WTC11 (cell line): Measurements from ENCODE around the gene PRX. TPM values are rescaled to one million over a fixed set of nuclear protein-coding genes. Genes with fewer than 3 reads are reported as not detected.

Experiments used
- ATAC-seq: fragments of 200-7000 bp; cut with Tn5 transposase; 2 replicates; pipeline ENCODE4 v1.10.0; 2021; ENCODE audit warnings: mild to moderate bottlenecking, moderate library complexity
- CTCF ChIA-PET: fragments of 300-600 bp; sonication (Branson Sonifier 250); formaldehyde crosslinking; loops from one replicate; lab custom pipeline; 2021; ENCODE audit warnings: antibody characterized with exemption; lab: Charles Lee
- POLR2A ChIA-PET: fragments of 350-600 bp; sonication (Branson Sonifier 250); formaldehyde crosslinking; loops from one replicate; lab custom pipeline; 2021; ENCODE audit warnings: antibody characterized with exemption; lab: Charles Lee
- DNase-seq: peaks from one replicate; pipeline ENCODE4 v3.0.0; 2021; ENCODE audit warnings: low spot score
- H3K27ac Mint-ChIP-seq: 2 replicates; pipeline ENCODE4 v1.8.0; 2021; ENCODE audit warnings: mixed read lengths
- H3K27me3 Mint-ChIP-seq: 2 replicates; pipeline ENCODE4 v1.8.0; 2021; ENCODE audit warnings: low read depth, mild to moderate bottlenecking, moderate library complexity, mixed read lengths
- H3K36me3 Mint-ChIP-seq: 2 replicates; pipeline ENCODE4 v1.8.0; 2021; ENCODE audit warnings: mixed read lengths
- H3K4me1 Mint-ChIP-seq: 2 replicates; pipeline ENCODE4 v1.8.0; 2022; ENCODE audit warnings: mixed read lengths
- H3K4me3 Mint-ChIP-seq: 2 replicates; pipeline ENCODE4 v1.8.0; 2021; ENCODE audit warnings: mild to moderate bottlenecking, moderate library complexity, mixed read lengths
- H3K9me3 Mint-ChIP-seq: 2 replicates; pipeline ENCODE4 v1.8.0; 2021; ENCODE audit warnings: mixed read lengths
- ELF4 ChIP-seq: sonication (generic); formaldehyde crosslinking; IDR thresholded peaks from 2 replicates; pipeline ENCODE4 v1.8.1; 2022; ENCODE audit warnings: low read depth, mild to moderate bottlenecking, moderate library complexity, missing genetic modification reagents
- GABPB1 ChIP-seq: sonication (generic); formaldehyde crosslinking; IDR thresholded peaks from 2 replicates; pipeline ENCODE4 v1.8.1; 2023; ENCODE audit warnings: mild to moderate bottlenecking, missing genetic modification reagents
- JAZF1 ChIP-seq: fragments of 250-450 bp; sonication (Bioruptor Pico); IDR thresholded peaks from 2 replicates; pipeline ENCODE4 v1.9.0; 2021; ENCODE audit warnings: moderate library complexity, mild to moderate bottlenecking, inconsistent platforms
- OVOL2 ChIP-seq: fragments of 250-450 bp; sonication (Bioruptor Pico); IDR thresholded peaks from 2 replicates; pipeline ENCODE4 v1.9.0; 2021; ENCODE audit warnings: mild to moderate bottlenecking, borderline replicate concordance
- SP1 ChIP-seq: sonication (generic); formaldehyde crosslinking; conservative IDR thresholded peaks from 2 replicates; pipeline ENCODE4 v1.8.1; 2022; ENCODE audit warnings: missing genetic modification reagents
- TEAD1 ChIP-seq: sonication (generic); formaldehyde crosslinking; IDR thresholded peaks from 2 replicates; pipeline ENCODE4 v1.8.0; 2022; ENCODE audit warnings: mild to moderate bottlenecking, missing genetic modification reagents
- ZNF671 ChIP-seq: fragments of 250-450 bp; sonication (Bioruptor Pico); IDR thresholded peaks from 2 replicates; pipeline ENCODE4 v1.8.0; 2021; ENCODE audit warnings: mild to moderate bottlenecking
- total RNA-seq: library from RNA; stranded (reverse); gene quantifications from 3 replicates; pipeline ENCODE4 v1.2.3, GENCODE V29; 2021
- TF ChIP-seq, protein P1 (sequence below): sonication (generic); formaldehyde crosslinking; IDR thresholded peaks from 2 replicates; pipeline ENCODE4 v1.8.0; 2023; ENCODE audit warnings: mild to moderate bottlenecking, missing genetic modification reagents
- TF ChIP-seq, protein P2 (sequence below): fragments of 200-600 bp; IDR thresholded peaks from 2 replicates; pipeline ENCODE4 v1.8.0; 2022; ENCODE audit warnings: antibody characterized with exemption
- TF ChIP-seq, protein P3 (sequence below): sonication (generic); formaldehyde crosslinking; IDR thresholded peaks from 2 replicates; pipeline ENCODE4 v1.8.0; 2022; ENCODE audit warnings: missing genetic modification reagents
- TF ChIP-seq, protein P4 (sequence below): fragments of 250-450 bp; sonication (Bioruptor Pico); IDR thresholded peaks from 2 replicates; pipeline ENCODE4 v1.9.0; 2021; ENCODE audit warnings: moderate library complexity, mild to moderate bottlenecking, inconsistent platforms, borderline replicate concordance
- TF ChIP-seq, protein P5 (sequence below): sonication (generic); formaldehyde crosslinking; conservative IDR thresholded peaks from 2 replicates; pipeline ENCODE4 v1.8.1; 2023; ENCODE audit warnings: mild to moderate bottlenecking, low read depth, missing genetic modification reagents, moderate library complexity

Gene PRX
- total RNA-seq, 1 experiment from 2014 or later, result 8.4 TPM

DNA sequence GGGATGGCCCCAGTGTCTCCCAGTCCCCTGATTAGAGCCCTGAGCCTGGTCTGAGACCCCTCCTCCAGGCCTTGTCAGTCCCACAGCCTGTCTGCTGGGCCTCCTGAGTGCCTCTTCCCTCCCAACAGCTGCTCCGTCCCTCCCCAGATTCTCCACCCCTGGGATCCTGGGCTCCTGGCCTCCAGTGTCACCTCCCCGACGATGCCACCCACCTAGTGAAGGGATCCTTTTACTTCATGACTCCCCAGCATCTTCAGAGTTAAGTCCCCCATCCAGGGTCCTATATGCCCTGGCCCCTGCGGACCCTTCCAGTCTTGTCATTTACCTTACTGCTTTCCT is 4.4 kb upstream of the PRX start (continued):
- TF ChIP-seq, protein P1, sequence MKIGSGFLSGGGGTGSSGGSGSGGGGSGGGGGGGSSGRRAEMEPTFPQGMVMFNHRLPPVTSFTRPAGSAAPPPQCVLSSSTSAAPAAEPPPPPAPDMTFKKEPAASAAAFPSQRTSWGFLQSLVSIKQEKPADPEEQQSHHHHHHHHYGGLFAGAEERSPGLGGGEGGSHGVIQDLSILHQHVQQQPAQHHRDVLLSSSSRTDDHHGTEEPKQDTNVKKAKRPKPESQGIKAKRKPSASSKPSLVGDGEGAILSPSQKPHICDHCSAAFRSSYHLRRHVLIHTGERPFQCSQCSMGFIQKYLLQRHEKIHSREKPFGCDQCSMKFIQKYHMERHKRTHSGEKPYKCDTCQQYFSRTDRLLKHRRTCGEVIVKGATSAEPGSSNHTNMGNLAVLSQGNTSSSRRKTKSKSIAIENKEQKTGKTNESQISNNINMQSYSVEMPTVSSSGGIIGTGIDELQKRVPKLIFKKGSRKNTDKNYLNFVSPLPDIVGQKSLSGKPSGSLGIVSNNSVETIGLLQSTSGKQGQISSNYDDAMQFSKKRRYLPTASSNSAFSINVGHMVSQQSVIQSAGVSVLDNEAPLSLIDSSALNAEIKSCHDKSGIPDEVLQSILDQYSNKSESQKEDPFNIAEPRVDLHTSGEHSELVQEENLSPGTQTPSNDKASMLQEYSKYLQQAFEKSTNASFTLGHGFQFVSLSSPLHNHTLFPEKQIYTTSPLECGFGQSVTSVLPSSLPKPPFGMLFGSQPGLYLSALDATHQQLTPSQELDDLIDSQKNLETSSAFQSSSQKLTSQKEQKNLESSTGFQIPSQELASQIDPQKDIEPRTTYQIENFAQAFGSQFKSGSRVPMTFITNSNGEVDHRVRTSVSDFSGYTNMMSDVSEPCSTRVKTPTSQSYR (CRISPR knock-in tag), result no peak
- TF ChIP-seq, protein P2, sequence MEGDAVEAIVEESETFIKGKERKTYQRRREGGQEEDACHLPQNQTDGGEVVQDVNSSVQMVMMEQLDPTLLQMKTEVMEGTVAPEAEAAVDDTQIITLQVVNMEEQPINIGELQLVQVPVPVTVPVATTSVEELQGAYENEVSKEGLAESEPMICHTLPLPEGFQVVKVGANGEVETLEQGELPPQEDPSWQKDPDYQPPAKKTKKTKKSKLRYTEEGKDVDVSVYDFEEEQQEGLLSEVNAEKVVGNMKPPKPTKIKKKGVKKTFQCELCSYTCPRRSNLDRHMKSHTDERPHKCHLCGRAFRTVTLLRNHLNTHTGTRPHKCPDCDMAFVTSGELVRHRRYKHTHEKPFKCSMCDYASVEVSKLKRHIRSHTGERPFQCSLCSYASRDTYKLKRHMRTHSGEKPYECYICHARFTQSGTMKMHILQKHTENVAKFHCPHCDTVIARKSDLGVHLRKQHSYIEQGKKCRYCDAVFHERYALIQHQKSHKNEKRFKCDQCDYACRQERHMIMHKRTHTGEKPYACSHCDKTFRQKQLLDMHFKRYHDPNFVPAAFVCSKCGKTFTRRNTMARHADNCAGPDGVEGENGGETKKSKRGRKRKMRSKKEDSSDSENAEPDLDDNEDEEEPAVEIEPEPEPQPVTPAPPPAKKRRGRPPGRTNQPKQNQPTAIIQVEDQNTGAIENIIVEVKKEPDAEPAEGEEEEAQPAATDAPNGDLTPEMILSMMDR, result no peak
- TF ChIP-seq ELF4, result no peak

DNA sequence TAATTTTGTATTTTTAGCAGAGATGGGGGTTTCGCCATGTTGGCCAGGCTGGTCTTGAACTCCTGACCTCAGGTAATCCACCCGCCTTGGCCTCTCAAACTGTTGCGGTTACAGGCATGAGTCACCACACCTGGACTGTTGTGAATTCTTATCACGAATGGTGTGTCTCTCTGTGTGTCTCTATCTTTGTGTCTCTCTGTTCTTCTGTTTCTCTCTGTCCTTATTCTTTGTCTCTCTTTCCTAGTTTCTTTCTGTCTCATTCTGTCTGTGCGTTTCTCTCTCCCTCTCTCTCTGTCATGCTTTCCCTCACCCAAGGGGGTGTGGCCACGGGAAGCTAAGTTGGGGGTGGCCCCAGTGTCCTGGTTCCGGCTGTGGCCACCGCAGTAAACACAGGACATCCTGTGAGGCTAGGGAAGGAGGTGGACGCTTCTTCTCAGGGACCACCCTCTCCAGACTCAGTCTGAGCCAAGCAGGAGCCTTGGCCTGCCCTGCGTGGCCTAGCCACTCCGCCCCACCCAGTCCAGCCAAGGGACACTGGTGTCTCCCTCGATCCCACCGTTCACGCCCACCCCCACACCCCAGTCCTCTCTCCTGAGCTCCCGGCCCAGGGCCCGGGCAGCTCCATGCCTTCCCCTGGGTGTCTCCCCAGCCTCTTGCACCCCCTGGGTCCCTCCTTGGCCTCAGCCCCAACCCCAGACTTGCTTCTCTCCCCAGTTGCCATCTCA is 3.9 kb upstream of the PRX start:
- no peaks in the 10 kb centered on the region; the same call in 1 of the 2 replicates for H3K27me3 Mint-ChIP-seq
- DNase-seq (no peak), ATAC-seq (no peak)
- peaks cover 29% of the 10 kb centered on the region for H3K4me1 Mint-ChIP-seq
- H3K27ac Mint-ChIP-seq, result peak overlapping the region; percentile 41
- CTCF ChIA-PET, result interaction anchor here (0.6 to 1.2 kb wide), 4 partner anchors 9 to 343 kb away, joined by 3 to 5 read pairs (median 3); partner anchors contain the start of gene SERTAD1
- 0 out of 2 replicates have a peak, but pooled peaks have one; percentile 19 for TF ChIP-seq SP1 (CRISPR knock-in tag)
- TF ChIP-seq, protein P3, sequence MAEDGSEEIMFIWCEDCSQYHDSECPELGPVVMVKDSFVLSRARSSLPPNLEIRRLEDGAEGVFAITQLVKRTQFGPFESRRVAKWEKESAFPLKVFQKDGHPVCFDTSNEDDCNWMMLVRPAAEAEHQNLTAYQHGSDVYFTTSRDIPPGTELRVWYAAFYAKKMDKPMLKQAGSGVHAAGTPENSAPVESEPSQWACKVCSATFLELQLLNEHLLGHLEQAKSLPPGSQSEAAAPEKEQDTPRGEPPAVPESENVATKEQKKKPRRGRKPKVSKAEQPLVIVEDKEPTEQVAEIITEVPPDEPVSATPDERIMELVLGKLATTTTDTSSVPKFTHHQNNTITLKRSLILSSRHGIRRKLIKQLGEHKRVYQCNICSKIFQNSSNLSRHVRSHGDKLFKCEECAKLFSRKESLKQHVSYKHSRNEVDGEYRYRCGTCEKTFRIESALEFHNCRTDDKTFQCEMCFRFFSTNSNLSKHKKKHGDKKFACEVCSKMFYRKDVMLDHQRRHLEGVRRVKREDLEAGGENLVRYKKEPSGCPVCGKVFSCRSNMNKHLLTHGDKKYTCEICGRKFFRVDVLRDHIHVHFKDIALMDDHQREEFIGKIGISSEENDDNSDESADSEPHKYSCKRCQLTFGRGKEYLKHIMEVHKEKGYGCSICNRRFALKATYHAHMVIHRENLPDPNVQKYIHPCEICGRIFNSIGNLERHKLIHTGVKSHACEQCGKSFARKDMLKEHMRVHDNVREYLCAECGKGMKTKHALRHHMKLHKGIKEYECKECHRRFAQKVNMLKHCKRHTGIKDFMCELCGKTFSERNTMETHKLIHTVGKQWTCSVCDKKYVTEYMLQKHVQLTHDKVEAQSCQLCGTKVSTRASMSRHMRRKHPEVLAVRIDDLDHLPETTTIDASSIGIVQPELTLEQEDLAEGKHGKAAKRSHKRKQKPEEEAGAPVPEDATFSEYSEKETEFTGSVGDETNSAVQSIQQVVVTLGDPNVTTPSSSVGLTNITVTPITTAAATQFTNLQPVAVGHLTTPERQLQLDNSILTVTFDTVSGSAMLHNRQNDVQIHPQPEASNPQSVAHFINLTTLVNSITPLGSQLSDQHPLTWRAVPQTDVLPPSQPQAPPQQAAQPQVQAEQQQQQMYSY (CRISPR knock-in tag), result no peak
- no peaks in the 10 kb centered on the region for H3K9me3 Mint-ChIP-seq
- POLR2A ChIA-PET, result interaction anchor here (0.6 kb wide), 1 partner anchor 27 kb away, joined by 3 read pairs; no protein-coding TSS in a partner anchor
- no peaks in the 10 kb centered on the region for H3K36me3 Mint-ChIP-seq
- no peak overlapping the region for H3K4me3 Mint-ChIP-seq

DNA sequence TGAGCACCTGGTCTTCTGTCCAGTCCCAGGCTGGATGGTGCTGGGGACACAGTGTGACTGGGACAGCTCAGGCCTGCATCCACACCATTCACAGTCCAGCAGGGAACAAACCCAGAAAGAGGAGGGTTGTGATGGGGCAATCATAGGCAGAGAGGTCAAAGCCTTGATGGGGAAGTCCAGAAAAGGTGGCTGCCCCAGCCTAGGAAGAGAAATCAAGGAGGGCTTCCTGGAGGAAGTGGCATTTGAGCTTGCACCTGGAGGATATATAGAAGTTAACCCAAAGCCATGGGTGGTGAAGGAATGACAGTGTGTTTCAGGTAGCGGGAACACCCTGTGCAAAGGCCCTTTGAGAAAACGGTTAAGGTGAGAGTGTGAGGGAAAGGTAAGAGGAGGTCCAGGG is 2.6 kb upstream of the PRX start:
- ChIA-PET CTCF (interaction anchor here (1.8 kb wide), 1 partner anchor 18 kb away, joined by 4 read pairs; no protein-coding TSS in a partner anchor), POLR2A (interaction anchor here (1.7 kb wide), 1 partner anchor 27 kb away, joined by 6 read pairs; no protein-coding TSS in a partner anchor)
- no peak for ATAC-seq
- Mint-ChIP-seq H3K36me3 (no peaks in the 10 kb centered on the region), H3K27me3 (no peaks in the 10 kb centered on the region; the same call in 1 of the 2 replicates), H3K9me3 (no peaks in the 10 kb centered on the region), H3K4me1 (peaks cover 34% of the 10 kb centered on the region), H3K4me3 (no peak overlapping the region), H3K27ac (peak overlapping the region; percentile 39)
- no peak for DNase-seq
- TF ChIP-seq, protein P4, sequence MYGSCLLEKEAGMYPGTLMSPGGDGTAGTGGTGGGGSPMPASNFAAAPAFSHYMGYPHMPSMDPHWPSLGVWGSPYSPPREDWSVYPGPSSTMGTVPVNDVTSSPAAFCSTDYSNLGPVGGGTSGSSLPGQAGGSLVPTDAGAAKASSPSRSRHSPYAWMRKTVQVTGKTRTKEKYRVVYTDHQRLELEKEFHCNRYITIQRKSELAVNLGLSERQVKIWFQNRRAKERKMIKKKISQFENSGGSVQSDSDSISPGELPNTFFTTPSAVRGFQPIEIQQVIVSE (CRISPR knock-in tag), result no peak
- TF ChIP-seq ZNF671 (CRISPR knock-in tag) (no peak), GABPB1 (CRISPR knock-in tag) (no peak), OVOL2 (CRISPR knock-in tag) (no peak), TEAD1 (CRISPR knock-in tag) (no peak), JAZF1 (CRISPR knock-in tag) (no peak)
- TF ChIP-seq, protein P2, result no peak
- TF ChIP-seq, protein P5, sequence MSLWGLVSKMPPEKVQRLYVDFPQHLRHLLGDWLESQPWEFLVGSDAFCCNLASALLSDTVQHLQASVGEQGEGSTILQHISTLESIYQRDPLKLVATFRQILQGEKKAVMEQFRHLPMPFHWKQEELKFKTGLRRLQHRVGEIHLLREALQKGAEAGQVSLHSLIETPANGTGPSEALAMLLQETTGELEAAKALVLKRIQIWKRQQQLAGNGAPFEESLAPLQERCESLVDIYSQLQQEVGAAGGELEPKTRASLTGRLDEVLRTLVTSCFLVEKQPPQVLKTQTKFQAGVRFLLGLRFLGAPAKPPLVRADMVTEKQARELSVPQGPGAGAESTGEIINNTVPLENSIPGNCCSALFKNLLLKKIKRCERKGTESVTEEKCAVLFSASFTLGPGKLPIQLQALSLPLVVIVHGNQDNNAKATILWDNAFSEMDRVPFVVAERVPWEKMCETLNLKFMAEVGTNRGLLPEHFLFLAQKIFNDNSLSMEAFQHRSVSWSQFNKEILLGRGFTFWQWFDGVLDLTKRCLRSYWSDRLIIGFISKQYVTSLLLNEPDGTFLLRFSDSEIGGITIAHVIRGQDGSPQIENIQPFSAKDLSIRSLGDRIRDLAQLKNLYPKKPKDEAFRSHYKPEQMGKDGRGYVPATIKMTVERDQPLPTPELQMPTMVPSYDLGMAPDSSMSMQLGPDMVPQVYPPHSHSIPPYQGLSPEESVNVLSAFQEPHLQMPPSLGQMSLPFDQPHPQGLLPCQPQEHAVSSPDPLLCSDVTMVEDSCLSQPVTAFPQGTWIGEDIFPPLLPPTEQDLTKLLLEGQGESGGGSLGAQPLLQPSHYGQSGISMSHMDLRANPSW, result no peak
